Right lobe of liver (tissue), 4 donors: ENCODE data around the gene GMDS.

Experiments used
- CTCF ChIP-seq, 4 donors: fragments of 200-600 bp in 3 of 4; fragments of 450-650 bp in 1 of 4; IDR thresholded peaks; one replicate each; pipeline versions ENCODE4 v1.5.1 to v1.8.0; 2016 to 2022; ENCODE audit warnings: antibody characterized with exemption in 4 of 4, mild to moderate bottlenecking in 2 of 4
- POLR2A ChIP-seq: fragments of 450-650 bp; IDR thresholded peaks from one replicate; pipeline ENCODE4 v1.6.1; 2017; ENCODE audit warnings: antibody characterized with exemption, mild to moderate bottlenecking
- donor health status: DM: no; HTN: no; CAD: no.
- donor health status: DM: no; HTN: no; CAD: no.
- donor health status: DM: no; HTN: yes; CAD: no.

GRCh38 chr6:2035826-2036709 lies 209.3 kb downstream of the GMDS start:
- TF ChIP-seq CTCF (IDR thresholded peaks at IDR 0.05) (no peak), POLR2A (no peak)
